Neural progenitor cell (in vitro differentiated cells): ENCODE results near the gene DLK1.

Source experiments
- EZH2 ChIP-seq: fragments of 200-600 bp; sonication (generic); IDR thresholded peaks from 2 replicates; pipeline ENCODE4 v1.6.1; 2017; ENCODE audit warnings: antibody characterized with exemption, mild to moderate bottlenecking, moderate library complexity
- EZH2phosphoT487 ChIP-seq: fragments of 200-600 bp; sonication (generic); IDR thresholded peaks from 2 replicates; pipeline ENCODE4 v1.6.1; 2017; ENCODE audit warnings: antibody characterized with exemption
- TF ChIP-seq, protein P1 (sequence below): fragments of 200-600 bp; sonication (generic); IDR thresholded peaks from 2 replicates; pipeline ENCODE4 v1.5.1; 2017; ENCODE audit warnings: antibody characterized with exemption, mild to moderate bottlenecking

DNA sequence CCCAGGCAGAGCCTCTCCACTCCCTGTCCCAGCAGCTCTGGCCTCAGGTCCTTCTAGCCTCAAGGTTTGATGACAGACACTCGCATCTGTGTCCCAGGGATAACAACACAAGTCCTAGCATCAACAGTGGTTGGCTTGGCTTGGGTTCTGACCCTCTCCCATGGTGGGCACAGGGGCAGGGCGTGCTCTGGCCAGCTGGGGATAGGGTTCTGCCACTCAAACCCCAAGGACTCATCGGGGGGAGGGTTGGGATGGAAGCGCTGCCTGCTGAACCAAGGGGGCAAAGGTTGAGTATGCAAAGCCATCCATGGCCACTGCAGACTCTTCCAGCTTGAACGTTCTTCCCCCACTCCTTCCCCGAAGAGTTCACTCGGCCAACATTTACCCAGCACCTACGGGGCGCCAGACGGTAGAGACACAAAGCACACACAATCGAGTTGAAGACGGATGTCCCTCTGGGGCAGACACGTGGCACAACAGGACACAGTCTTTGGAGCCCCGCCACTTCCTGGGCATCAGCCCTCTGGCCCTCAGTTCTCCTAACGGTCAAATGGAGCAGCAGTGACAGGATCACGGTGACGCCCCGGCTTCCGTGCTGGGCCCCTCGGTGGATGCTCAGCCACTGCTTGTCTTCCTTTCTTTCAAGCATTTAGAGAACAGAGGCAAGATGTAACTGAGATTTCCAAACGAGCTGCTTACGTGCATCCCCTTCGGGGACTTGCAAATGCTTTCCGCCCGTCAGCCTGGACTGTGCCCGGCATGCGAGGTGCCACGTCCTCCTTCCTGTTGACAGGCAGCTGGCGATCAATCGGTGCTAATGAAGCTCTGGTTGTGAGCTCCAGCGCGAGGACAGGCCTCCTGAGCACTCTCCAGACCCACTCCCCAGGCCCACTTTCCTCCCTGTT lies 42.6 kb downstream of the DLK1 start:
- no peak for TF ChIP-seq EZH2
- TF ChIP-seq, protein P1, sequence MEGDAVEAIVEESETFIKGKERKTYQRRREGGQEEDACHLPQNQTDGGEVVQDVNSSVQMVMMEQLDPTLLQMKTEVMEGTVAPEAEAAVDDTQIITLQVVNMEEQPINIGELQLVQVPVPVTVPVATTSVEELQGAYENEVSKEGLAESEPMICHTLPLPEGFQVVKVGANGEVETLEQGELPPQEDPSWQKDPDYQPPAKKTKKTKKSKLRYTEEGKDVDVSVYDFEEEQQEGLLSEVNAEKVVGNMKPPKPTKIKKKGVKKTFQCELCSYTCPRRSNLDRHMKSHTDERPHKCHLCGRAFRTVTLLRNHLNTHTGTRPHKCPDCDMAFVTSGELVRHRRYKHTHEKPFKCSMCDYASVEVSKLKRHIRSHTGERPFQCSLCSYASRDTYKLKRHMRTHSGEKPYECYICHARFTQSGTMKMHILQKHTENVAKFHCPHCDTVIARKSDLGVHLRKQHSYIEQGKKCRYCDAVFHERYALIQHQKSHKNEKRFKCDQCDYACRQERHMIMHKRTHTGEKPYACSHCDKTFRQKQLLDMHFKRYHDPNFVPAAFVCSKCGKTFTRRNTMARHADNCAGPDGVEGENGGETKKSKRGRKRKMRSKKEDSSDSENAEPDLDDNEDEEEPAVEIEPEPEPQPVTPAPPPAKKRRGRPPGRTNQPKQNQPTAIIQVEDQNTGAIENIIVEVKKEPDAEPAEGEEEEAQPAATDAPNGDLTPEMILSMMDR: no peak
- TF ChIP-seq EZH2phosphoT487: no peak
